Measurements from ENCODE around the gene NR3C2. TPM values are rescaled to one million over a fixed set of nuclear protein-coding genes. Genes with fewer than 3 reads are reported as not detected.

Gene NR3C2
- total and polyA plus RNA-seq, 3 donors from 2014 or later = 17.6 to 28.1 (median 19.9) TPM

GRCh38 chr4:148345509-148345908 lies 96.7 kb downstream of the NR3C2 start:
- Histone ChIP-seq H3K36me3 (ENCODE audit: low read depth, missing control alignments) (no peaks in the 10 kb centered on the region), H3K27ac (no peak overlapping the region), H3K9me3 (no peaks in the 10 kb centered on the region), H3K27me3 (no peaks in the 10 kb centered on the region), H3K4me3 (no peak overlapping the region), H3K4me1 (no peaks in the 10 kb centered on the region)
- no peak for TF ChIP-seq POLR2A (IDR thresholded peaks at IDR 0.05)
- no peak for TF ChIP-seq CTCF (IDR thresholded peaks at IDR 0.05)
- WGBS, 2 donors = 71% methylated on average over 5 of the region's 5 CpGs
- no peak for DNase-seq
- intact Hi-C loops (cut with DNase I; ENCODE audit: low total_unique reads) = no loop called here

GRCh38 chr4:148344941-148345340 lies 97.3 kb downstream of the NR3C2 start:
- Histone ChIP-seq H3K4me3 (no peak overlapping the region), H3K36me3 (ENCODE audit: low read depth, missing control alignments) (no peaks in the 10 kb centered on the region), H3K27me3 (no peaks in the 10 kb centered on the region), H3K27ac (no peak overlapping the region), H3K4me1 (no peaks in the 10 kb centered on the region), H3K9me3 (no peaks in the 10 kb centered on the region)
- no peak for TF ChIP-seq CTCF (IDR thresholded peaks at IDR 0.05)
- no peak for TF ChIP-seq POLR2A (IDR thresholded peaks at IDR 0.05)
- intact Hi-C loops (cut with DNase I; ENCODE audit: low total_unique reads) = no loop called here
- DNase-seq = no peak
- 27 to 35% methylated on average over 1 of the region's 1 CpG for WGBS, 2 donors

- Histone ChIP-seq H3K4me1 (no peaks in the 10 kb centered on the region), H3K27me3 (no peaks in the 10 kb centered on the region), H3K9me3 (no peaks in the 10 kb centered on the region), H3K36me3 (ENCODE audit: low read depth, missing control alignments) (no peaks in the 10 kb centered on the region), H3K4me3 (no peak overlapping the region), H3K27ac (no peak overlapping the region)
- TF ChIP-seq POLR2A (IDR thresholded peaks at IDR 0.05) (no peak), CTCF (IDR thresholded peaks at IDR 0.05) (no peak)
- intact Hi-C loops (cut with DNase I; ENCODE audit: low total_unique reads) = no loop called here
- WGBS, 2 donors = 59 to 66% methylated on average over 2 of the region's 2 CpGs
- DNase-seq = no peak
Observed at GRCh38 chr4:148344352-148344751, 97.9 kb downstream of the NR3C2 start.

- Histone ChIP-seq H3K4me1 (no peaks in the 10 kb centered on the region), H3K9me3 (no peaks in the 10 kb centered on the region), H3K36me3 (ENCODE audit: low read depth, missing control alignments) (no peaks in the 10 kb centered on the region), H3K4me3 (no peak overlapping the region), H3K27me3 (no peaks in the 10 kb centered on the region), H3K27ac (no peak overlapping the region)
- WGBS, 2 donors = 77 to 90% methylated on average over 13 of the region's 13 CpGs
- intact Hi-C loops (cut with DNase I; ENCODE audit: low total_unique reads) = no loop called here
- no peak for TF ChIP-seq CTCF (IDR thresholded peaks at IDR 0.05)
- no peak for TF ChIP-seq POLR2A (IDR thresholded peaks at IDR 0.05)
- no peak for DNase-seq
Observed at GRCh38 chr4:148341980-148342800, 100.0 kb downstream of the NR3C2 start.

- DNase-seq = no peak
- Histone ChIP-seq H3K9me3 (no peaks in the 10 kb centered on the region), H3K4me3 (no peak overlapping the region), H3K36me3 (ENCODE audit: low read depth, missing control alignments) (no peaks in the 10 kb centered on the region), H3K4me1 (no peaks in the 10 kb centered on the region), H3K27me3 (no peaks in the 10 kb centered on the region), H3K27ac (no peak overlapping the region)
- WGBS, 2 donors = 95 to 96% methylated on average over 4 of the region's 4 CpGs
- TF ChIP-seq CTCF (IDR thresholded peaks at IDR 0.05) (no peak), POLR2A (IDR thresholded peaks at IDR 0.05) (no peak)
- intact Hi-C loops (cut with DNase I; ENCODE audit: low total_unique reads) = no loop called here
Observed at GRCh38 chr4:148335133-148335532, 107.1 kb downstream of the NR3C2 start.

Measured in testis (tissue), 3 donors.